Neuronal stem cell (in vitro differentiated cells): ENCODE data around the gene ANO1.

ENCODE experiments used
- DNase-seq: peaks from one replicate; pipeline ENCODE4 v3.0.0-alpha.2; 2013; ENCODE audit warnings: low spot score
- H2AFZ ChIP-seq: one replicate; pipeline ENCODE4 v1.6.1; 2013; ENCODE audit warnings: mild to moderate bottlenecking, low read length, inconsistent platforms
- H2AK5ac ChIP-seq: 2 replicates; pipeline ENCODE4 v1.6.1; 2013; ENCODE audit warnings: low read depth, mild to moderate bottlenecking, inconsistent platforms, low read length, moderate library complexity, mixed read lengths
- H2BK120ac ChIP-seq: 2 replicates; pipeline ENCODE4 v1.6.1; 2013; ENCODE audit warnings: low read depth, mild to moderate bottlenecking, inconsistent platforms, low read length, moderate library complexity, mixed read lengths
- H2BK12ac ChIP-seq: one replicate; pipeline ENCODE4 v1.6.1; 2013; ENCODE audit warnings: low read length, inconsistent platforms
- H2BK15ac ChIP-seq: 2 replicates; pipeline ENCODE4 v1.6.1; 2013; ENCODE audit warnings: mild to moderate bottlenecking, low read length, inconsistent platforms, mixed read lengths
- H2BK5ac ChIP-seq: one replicate; pipeline ENCODE4 v1.6.1; 2013; ENCODE audit warnings: inconsistent platforms, mild to moderate bottlenecking, low read length, moderate library complexity
- H3K14ac ChIP-seq: one replicate; pipeline ENCODE4 v1.6.1; 2013; ENCODE audit warnings: low read length, inconsistent platforms
- H3K18ac ChIP-seq: 2 replicates; pipeline ENCODE4 v1.6.1; 2013; ENCODE audit warnings: low read length, inconsistent platforms
- H3K23ac ChIP-seq: 2 replicates; pipeline ENCODE4 v1.6.1; 2013; ENCODE audit warnings: low read depth, mild to moderate bottlenecking, mixed read lengths, low read length, inconsistent platforms; ENCODE audit not compliant: poor library complexity
- H3K27ac ChIP-seq: replicated peaks from 3 replicates; pipeline ENCODE4 v1.5.1; 2013; ENCODE audit warnings: low read length, inconsistent platforms
- H3K27me3 ChIP-seq, 3 experiments: 2 replicates each; pipeline ENCODE4 v1.6.1; 2013; ENCODE audit warnings: low read length in 3 of 3, mild to moderate bottlenecking in 2 of 3, inconsistent platforms in 1 of 3, low read depth in 1 of 3, mixed read lengths in 1 of 3, moderate library complexity in 1 of 3; ENCODE audit not compliant: control insufficient read depth in 3 of 3, insufficient read depth in 3 of 3
- H3K36me3 ChIP-seq, 2 donors: replicated peaks in 1 of 2; 2 replicates each; pipeline ENCODE4 v1.6.1; 2013; ENCODE audit warnings: low read length in 2 of 2; ENCODE audit not compliant: control insufficient read depth in 2 of 2, insufficient read depth in 2 of 2
- H3K4ac ChIP-seq: 2 replicates; pipeline ENCODE4 v1.6.1; 2013; ENCODE audit warnings: inconsistent platforms, mild to moderate bottlenecking, low read length, moderate library complexity
- H3K4me1 ChIP-seq, 2 donors: 1 replicate in 1 of 2; 2 replicates in 1 of 2; pipeline ENCODE4 v1.6.1; 2013; ENCODE audit warnings: low read length in 2 of 2, low read depth in 1 of 2; ENCODE audit not compliant: control insufficient read depth in 2 of 2, insufficient read depth in 1 of 2
- H3K4me2 ChIP-seq: one replicate; pipeline ENCODE4 v1.6.1; 2013; ENCODE audit warnings: mild to moderate bottlenecking, low read length, inconsistent platforms; ENCODE audit not compliant: insufficient read depth, poor library complexity, severe bottlenecking
- H3K4me3 ChIP-seq, 2 donors: 2 replicates each; pipeline ENCODE4 v1.5.1; 2013; ENCODE audit warnings: low read length in 2 of 2, mild to moderate bottlenecking in 2 of 2, inconsistent platforms in 1 of 2, moderate library complexity in 1 of 2
- H3K79me1 ChIP-seq: one replicate; pipeline ENCODE4 v1.6.1; 2013; ENCODE audit warnings: low read depth, mild to moderate bottlenecking, inconsistent platforms, low read length, moderate library complexity
- H3K9ac ChIP-seq: one replicate; pipeline ENCODE4 v1.6.1; 2013; ENCODE audit warnings: mild to moderate bottlenecking, low read depth, low read length, inconsistent platforms; ENCODE audit not compliant: poor library complexity
- H3K9me3 ChIP-seq, 2 donors: replicated peaks in 1 of 2; 2 replicates each; pipeline versions ENCODE3 to v1.6.1; 2013; ENCODE audit warnings: low read length in 2 of 2, mild to moderate bottlenecking in 2 of 2, inconsistent platforms in 1 of 2, low read depth in 1 of 2, mixed read lengths in 1 of 2, moderate library complexity in 1 of 2; ENCODE audit not compliant: control insufficient read depth in 2 of 2, insufficient read depth in 1 of 2
- H4K8ac ChIP-seq: one replicate; pipeline ENCODE4 v1.6.1; 2013; ENCODE audit warnings: low read depth, mild to moderate bottlenecking, inconsistent platforms, low read length, moderate library complexity
- H4K91ac ChIP-seq: one replicate; pipeline ENCODE4 v1.6.1; 2013; ENCODE audit warnings: low read length, low read depth, mild to moderate bottlenecking, inconsistent platforms; ENCODE audit not compliant: poor library complexity
- WGBS, 2 donors: extraction: QIAGEN DNeasy Blood & Tissue Kit; methylation state at CpG; one replicate each; pipeline ENCODE4 v1.1.7; 2013; ENCODE audit warnings: missing lambda C conversion rate in 2 of 2, mixed read lengths in 1 of 2; ENCODE audit not compliant: insufficient read length in 2 of 2, insufficient replicate concordance in 1 of 2; ENCODE audit errors: extremely low coverage in 2 of 2; 5-methylcytosine and 5-hydroxymethylcytosine counted together

Gene ANO1

GRCh38 chr11:70076461-70076931, 1.6 kb upstream of the ANO1 start:
- Histone ChIP-seq H2BK15ac (no peak overlapping the region), H3K4ac (no peak overlapping the region), H4K91ac (no peak overlapping the region), H3K14ac (no peak overlapping the region), H3K27ac (no peak overlapping the region), H4K8ac (no peak overlapping the region), H3K4me2 (no peak overlapping the region), H3K4me3 (no peak overlapping the region), H3K9me3 (no peaks in the 10 kb centered on the region), H3K27me3 (peaks cover 28 to 97% (median 88%) of the 10 kb centered on the region in 3 experiments), H2BK120ac (no peak overlapping the region), H3K79me1 (no peaks in the 10 kb centered on the region), H2AK5ac (no peak overlapping the region), H2BK5ac (no peak overlapping the region), H2BK12ac (no peak overlapping the region), H2AFZ (no peak overlapping the region), H3K18ac (no peak overlapping the region), H3K36me3 (no peaks in the 10 kb centered on the region), H3K9ac (no peak overlapping the region), H3K4me1 (peaks cover 0 to 2% of the 10 kb centered on the region in 2 donors), H3K23ac (no peak overlapping the region)
- WGBS, 2 donors, result no CpG with 5 or more reads among the region's 6 CpGs
- DNase-seq, result no peak

DNA sequence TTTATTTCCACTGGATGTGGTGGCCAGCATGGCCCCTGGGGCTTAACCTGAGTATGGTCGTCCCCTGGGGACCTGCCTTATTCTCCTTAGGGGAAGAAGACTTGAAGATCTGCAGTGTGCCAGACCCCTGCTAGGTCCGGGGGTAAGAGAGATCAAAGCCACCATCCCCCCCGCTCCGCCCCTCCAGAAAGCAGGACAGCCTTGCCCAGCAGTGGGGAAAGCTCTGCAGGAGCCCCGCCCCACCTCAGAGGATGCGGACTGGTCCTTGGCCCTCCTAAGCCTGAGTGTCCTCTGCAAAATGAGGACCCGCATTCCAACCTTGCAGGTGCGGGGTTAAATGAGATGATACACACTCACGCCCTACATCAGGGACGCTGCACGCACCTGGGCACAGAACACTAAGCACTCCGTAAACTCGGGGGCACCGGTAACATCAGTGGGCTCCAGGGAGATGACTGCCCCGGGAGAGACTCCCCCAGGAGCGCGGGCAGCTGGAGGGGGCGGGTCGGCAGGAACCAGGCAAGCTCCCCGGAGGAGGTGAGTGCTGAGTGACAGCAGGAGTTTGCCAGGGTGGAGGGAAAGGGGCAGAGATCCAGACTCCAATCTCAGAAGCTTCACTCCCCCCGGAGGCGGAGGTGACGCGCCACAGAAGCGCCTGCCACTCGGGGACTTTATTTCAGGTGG, 564 bp upstream of the ANO1 start:
- H3K27ac ChIP-seq, result no peak overlapping the region
- peaks cover 0 to 2% of the 10 kb centered on the region in 2 donors for H3K4me1 ChIP-seq
- no peak overlapping the region for H2BK12ac ChIP-seq
- peak overlapping the region; percentile 8 for H2AK5ac ChIP-seq
- no peak overlapping the region for H2BK15ac ChIP-seq
- no peak overlapping the region for H4K8ac ChIP-seq
- no peak overlapping the region for H3K23ac ChIP-seq
- no peak overlapping the region for H3K4ac ChIP-seq
- no peak overlapping the region for H3K14ac ChIP-seq
- H3K9me3 ChIP-seq, result no peaks in the 10 kb centered on the region
- H3K36me3 ChIP-seq, result no peaks in the 10 kb centered on the region
- DNase-seq, result no peak
- no peak overlapping the region for H3K9ac ChIP-seq
- H4K91ac ChIP-seq, result no peak overlapping the region
- no peak overlapping the region for H3K4me3 ChIP-seq
- H3K79me1 ChIP-seq, result no peaks in the 10 kb centered on the region
- WGBS, 2 donors, result no CpG with 5 or more reads among the region's 26 CpGs
- H3K18ac ChIP-seq, result no peak overlapping the region
- no peak overlapping the region for H2AFZ ChIP-seq
- H3K27me3 ChIP-seq, result peaks cover 28 to 95% (median 81%) of the 10 kb centered on the region in 3 experiments
- no peak overlapping the region for H2BK5ac ChIP-seq
- no peak overlapping the region for H2BK120ac ChIP-seq
- no peak overlapping the region for H3K4me2 ChIP-seq

DNA sequence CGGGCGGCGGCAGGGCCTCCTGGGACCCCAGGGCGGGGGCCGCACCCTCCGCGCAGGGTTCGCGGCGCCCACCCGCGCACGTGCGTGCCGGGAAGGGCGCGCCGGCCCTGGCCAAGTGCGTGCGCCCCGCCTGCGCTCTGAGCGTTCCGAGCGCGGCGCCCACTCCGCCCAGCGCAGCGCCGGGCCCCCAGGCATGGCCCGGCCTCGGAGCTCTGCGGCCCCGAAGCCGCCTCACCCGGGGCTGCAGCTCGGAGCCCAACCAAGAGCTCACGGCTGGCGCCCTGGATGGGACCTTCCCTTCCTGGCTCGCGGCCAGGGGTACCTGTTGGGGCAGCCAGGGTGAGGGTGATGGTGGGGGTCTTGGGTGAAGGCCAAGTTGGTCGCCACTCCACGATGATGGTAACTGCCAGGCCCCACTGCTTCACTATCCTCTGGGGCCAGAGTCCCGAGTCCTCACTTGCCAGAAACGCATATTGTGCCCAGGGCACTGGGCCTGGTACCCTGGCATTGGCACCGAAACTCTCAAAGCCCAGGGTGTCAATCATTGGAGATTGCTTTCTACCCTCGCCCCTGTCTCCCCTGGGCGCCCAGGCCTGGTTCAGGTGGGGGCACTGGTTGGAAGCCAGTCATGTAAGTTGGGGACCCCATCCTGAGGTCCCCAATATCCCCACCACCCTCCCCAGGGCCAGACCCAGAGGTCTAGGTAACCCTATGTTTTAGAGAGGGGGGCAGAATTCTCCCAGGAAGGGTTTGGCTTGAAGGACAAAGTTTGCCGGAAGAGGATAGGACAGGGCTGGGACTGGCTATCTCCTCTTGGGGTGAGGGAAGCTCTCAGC, 882 bp downstream of the ANO1 start:
- no peaks in the 10 kb centered on the region for H3K9me3 ChIP-seq
- H3K4me2 ChIP-seq, result peak overlapping the region; percentile 70
- no peak overlapping the region for H4K91ac ChIP-seq
- H2BK5ac ChIP-seq, result no peak overlapping the region
- no peak overlapping the region for H3K23ac ChIP-seq
- no peak overlapping the region for H3K18ac ChIP-seq
- no peak overlapping the region for H2BK15ac ChIP-seq
- peak overlapping the region; percentile 27 for H2AK5ac ChIP-seq
- H2AFZ ChIP-seq, result no peak overlapping the region
- peaks cover 24 to 84% (median 67%) of the 10 kb centered on the region in 3 experiments for H3K27me3 ChIP-seq
- H2BK120ac ChIP-seq, result no peak overlapping the region
- no peaks in the 10 kb centered on the region for H3K36me3 ChIP-seq
- H3K4me1 ChIP-seq, result peaks cover 0 to 2% of the 10 kb centered on the region in 2 donors
- WGBS, 2 donors, result no CpG with 5 or more reads among the region's 50 CpGs
- H3K9ac ChIP-seq, result peak overlapping the region; percentile 46
- H3K4ac ChIP-seq, result no peak overlapping the region
- DNase-seq, result no peak
- no peaks in the 10 kb centered on the region for H3K79me1 ChIP-seq
- no peak overlapping the region for H2BK12ac ChIP-seq
- H3K4me3 ChIP-seq, result peak overlapping the region in 1 of 2 donors; percentile 71
- no peak overlapping the region for H4K8ac ChIP-seq
- H3K14ac ChIP-seq, result no peak overlapping the region
- H3K27ac ChIP-seq, result no peak overlapping the region

- Histone ChIP-seq H2BK15ac (no peak overlapping the region), H3K18ac (no peak overlapping the region), H2BK120ac (no peak overlapping the region), H3K14ac (no peak overlapping the region), H3K4me3 (peak overlapping the region in 1 of 2 donors; percentile 11), H4K8ac (no peak overlapping the region), H3K27me3 (peaks cover 24 to 84% (median 60%) of the 10 kb centered on the region in 3 experiments), H4K91ac (no peak overlapping the region), H3K36me3 (no peaks in the 10 kb centered on the region), H3K4me1 (peaks cover 0 to 5% of the 10 kb centered on the region in 2 donors), H3K27ac (no peak overlapping the region), H2BK12ac (no peak overlapping the region), H2AK5ac (peak overlapping the region; percentile 27), H3K79me1 (no peaks in the 10 kb centered on the region), H3K4ac (no peak overlapping the region), H2BK5ac (no peak overlapping the region), H3K23ac (peak overlapping the region; percentile 1), H3K9me3 (no peaks in the 10 kb centered on the region), H3K9ac (no peak overlapping the region), H3K4me2 (no peak overlapping the region), H2AFZ (no peak overlapping the region)
- no CpG with 5 or more reads among the region's 5 CpGs for WGBS, 2 donors
- DNase-seq, result no peak
Observed at GRCh38 chr11:70079691-70080090, 1.6 kb downstream of the ANO1 start.
